Measurements from ENCODE around the gene ZNF552.
"Not testable (repeated sequence)": the region's sequence is repeated elsewhere in the genome, so short reads cannot be mapped to it uniquely, and the experiment has no call there.

The ZNF552 gene

GRCh38 chr19:57818378-57818777 lies 3.7 kb upstream of the ZNF552 start:
- in situ Hi-C loops (cut with MboI; ENCODE audit: low pct_unique_long_range_greater_than_20kb, low sequenced_read_pairs, unreplicated experiment): no loop called here

GRCh38 chr19:57817976-57818375 lies 3.3 kb upstream of the ZNF552 start:
- no peak for TF ChIP-seq CTCF (IDR thresholded peaks at IDR 0.05; ENCODE audit: extremely low read depth, insufficient read depth, missing control alignments)
- DNase-seq (ENCODE audit: low spot score): no peak

More at GRCh38 chr19:57818378-57818777, 3.7 kb upstream of the ZNF552 start:
- no peak for DNase-seq (ENCODE audit: low spot score)
- no peak for TF ChIP-seq CTCF (IDR thresholded peaks at IDR 0.05; ENCODE audit: extremely low read depth, insufficient read depth, missing control alignments)

GRCh38 chr19:57816652-57817051 lies 1.9 kb upstream of the ZNF552 start:
- no peak for DNase-seq (ENCODE audit: low spot score)
- TF ChIP-seq CTCF (IDR thresholded peaks at IDR 0.05; ENCODE audit: extremely low read depth, insufficient read depth, missing control alignments): no peak
- in situ Hi-C loops (cut with MboI; ENCODE audit: low pct_unique_long_range_greater_than_20kb, low sequenced_read_pairs, unreplicated experiment): no loop called here

More at GRCh38 chr19:57817976-57818375, 3.3 kb upstream of the ZNF552 start:
- in situ Hi-C loops (cut with MboI; ENCODE audit: low pct_unique_long_range_greater_than_20kb, low sequenced_read_pairs, unreplicated experiment): no loop called here

- no peak for DNase-seq (ENCODE audit: low spot score)
- in situ Hi-C loops (cut with MboI; ENCODE audit: low pct_unique_long_range_greater_than_20kb, low sequenced_read_pairs, unreplicated experiment): no loop called here
- TF ChIP-seq CTCF (IDR thresholded peaks at IDR 0.05; ENCODE audit: extremely low read depth, insufficient read depth, missing control alignments): no peak
Observed at GRCh38 chr19:57815247-57816075, 748 bp upstream of the ZNF552 start.

- TF ChIP-seq CTCF (IDR thresholded peaks at IDR 0.05; ENCODE audit: extremely low read depth, insufficient read depth, missing control alignments): no peak
- in situ Hi-C loops (cut with MboI; ENCODE audit: low pct_unique_long_range_greater_than_20kb, low sequenced_read_pairs, unreplicated experiment): no loop called here
Observed at GRCh38 chr19:57813919-57814504, 701 bp downstream of the ZNF552 start.

GRCh38 chr19:57812975-57813820 lies 1.5 kb downstream of the ZNF552 start:
- DNase-seq (ENCODE audit: low spot score); in situ Hi-C loops (cut with MboI; ENCODE audit: low pct_unique_long_range_greater_than_20kb, low sequenced_read_pairs, unreplicated experiment): not testable (repeated sequence)

More at GRCh38 chr19:57813919-57814504, 701 bp downstream of the ZNF552 start:
- DNase-seq (ENCODE audit: low spot score): no peak

All from GM13977 (cell line).